Activated gamma-delta T cell treated with anti-CD3 and anti-CD28 coated beads, Interleukin-2, amount 50 U/mL, for 16 hours (primary cell): ENCODE data around the gene MGLL.

Experiments
- DNase-seq: peaks from one replicate; pipeline ENCODE4 v3.0.0-alpha.2; 2020; ENCODE audit warnings: low read depth

MGLL gene

GRCh38 chr3:127812151-127812550 is 10.2 kb downstream of the MGLL start:
- no peak for DNase-seq

- DNase-seq: no peak
Measured at GRCh38 chr3:127811717-127812116, 10.6 kb downstream of the MGLL start.

GRCh38 chr3:127809611-127810010 is 12.7 kb downstream of the MGLL start:
- no peak for DNase-seq

- no peak for DNase-seq
Measured at GRCh38 chr3:127809211-127809610, 13.1 kb downstream of the MGLL start.

GRCh38 chr3:127808197-127808596 is 14.1 kb downstream of the MGLL start:
- no peak for DNase-seq

GRCh38 chr3:127805026-127805753 is 17.1 kb downstream of the MGLL start:
- no peak for DNase-seq

GRCh38 chr3:127804141-127804540 is 18.2 kb downstream of the MGLL start:
- no peak for DNase-seq

- no peak for DNase-seq
Measured at GRCh38 chr3:127803619-127804018, 18.7 kb downstream of the MGLL start.

- DNase-seq: no peak
Measured at GRCh38 chr3:127802606-127803005, 19.7 kb downstream of the MGLL start.

GRCh38 chr3:127801731-127802313 is 20.5 kb downstream of the MGLL start:
- no peak for DNase-seq

GRCh38 chr3:127800508-127800907 is 21.8 kb downstream of the MGLL start:
- DNase-seq: no peak

GRCh38 chr3:127799476-127800222 is 22.7 kb downstream of the MGLL start:
- no peak for DNase-seq

- DNase-seq: no peak
Measured at GRCh38 chr3:127798716-127799115, 23.6 kb downstream of the MGLL start.

GRCh38 chr3:127796831-127797150 is 25.5 kb downstream of the MGLL start:
- no peak for DNase-seq

- DNase-seq: no peak
Measured at GRCh38 chr3:127796045-127796830, 26.1 kb downstream of the MGLL start.

GRCh38 chr3:127794972-127795371 is 27.3 kb downstream of the MGLL start:
- no peak for DNase-seq

GRCh38 chr3:127794402-127794801 is 27.9 kb downstream of the MGLL start:
- DNase-seq: no peak

GRCh38 chr3:127792541-127793292 is 29.6 kb downstream of the MGLL start:
- DNase-seq: no peak

- no peak for DNase-seq
Measured at GRCh38 chr3:127791221-127791913, 30.9 kb downstream of the MGLL start.

- DNase-seq: no peak
Measured at GRCh38 chr3:127790882-127791183, 31.5 kb downstream of the MGLL start.
